ENCODE results near the gene CDKN2D.

- TF ChIP-seq, protein P1, sequence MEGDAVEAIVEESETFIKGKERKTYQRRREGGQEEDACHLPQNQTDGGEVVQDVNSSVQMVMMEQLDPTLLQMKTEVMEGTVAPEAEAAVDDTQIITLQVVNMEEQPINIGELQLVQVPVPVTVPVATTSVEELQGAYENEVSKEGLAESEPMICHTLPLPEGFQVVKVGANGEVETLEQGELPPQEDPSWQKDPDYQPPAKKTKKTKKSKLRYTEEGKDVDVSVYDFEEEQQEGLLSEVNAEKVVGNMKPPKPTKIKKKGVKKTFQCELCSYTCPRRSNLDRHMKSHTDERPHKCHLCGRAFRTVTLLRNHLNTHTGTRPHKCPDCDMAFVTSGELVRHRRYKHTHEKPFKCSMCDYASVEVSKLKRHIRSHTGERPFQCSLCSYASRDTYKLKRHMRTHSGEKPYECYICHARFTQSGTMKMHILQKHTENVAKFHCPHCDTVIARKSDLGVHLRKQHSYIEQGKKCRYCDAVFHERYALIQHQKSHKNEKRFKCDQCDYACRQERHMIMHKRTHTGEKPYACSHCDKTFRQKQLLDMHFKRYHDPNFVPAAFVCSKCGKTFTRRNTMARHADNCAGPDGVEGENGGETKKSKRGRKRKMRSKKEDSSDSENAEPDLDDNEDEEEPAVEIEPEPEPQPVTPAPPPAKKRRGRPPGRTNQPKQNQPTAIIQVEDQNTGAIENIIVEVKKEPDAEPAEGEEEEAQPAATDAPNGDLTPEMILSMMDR (IDR thresholded peaks at IDR 0.05): no peak
- no peak for TF ChIP-seq EP300 (IDR thresholded peaks at IDR 0.05)
- TF ChIP-seq POLR2A (IDR thresholded peaks at IDR 0.05): no peak
Observed at GRCh38 chr19:10517760-10518443, 50.9 kb downstream of the CDKN2D start.
